Prostate gland (tissue), 2 donors: Measurements from ENCODE around the gene FBXO33.
"Not testable (repeated sequence)": the region's sequence is repeated elsewhere in the genome, so short reads cannot be mapped to it uniquely, and the experiment has no call there.

Experiments used
- CTCF ChIP-seq, 4 experiments: fragments of 200-600 bp in 2 of 4; fragments of 450-650 bp in 2 of 4; sonication (generic) in 2 of 4; IDR thresholded peaks; 1 replicate in 3 of 4; 2 replicates in 1 of 4; pipeline ENCODE4 v1.5.1; 2016 to 2019; ENCODE audit warnings: antibody characterized with exemption in 4 of 4, mild to moderate bottlenecking in 2 of 4, moderate library complexity in 2 of 4
- POLR2A ChIP-seq: fragments of 450-650 bp; IDR thresholded peaks from one replicate; pipeline ENCODE4 v1.6.1; 2016; ENCODE audit warnings: antibody characterized with exemption, mild to moderate bottlenecking
- POLR2AphosphoS5 ChIP-seq: sonication (generic); formaldehyde crosslinking; IDR thresholded peaks from one replicate; pipeline ENCODE4 v1.6.1; 2017; ENCODE audit warnings: antibody characterized with exemption

DNA sequence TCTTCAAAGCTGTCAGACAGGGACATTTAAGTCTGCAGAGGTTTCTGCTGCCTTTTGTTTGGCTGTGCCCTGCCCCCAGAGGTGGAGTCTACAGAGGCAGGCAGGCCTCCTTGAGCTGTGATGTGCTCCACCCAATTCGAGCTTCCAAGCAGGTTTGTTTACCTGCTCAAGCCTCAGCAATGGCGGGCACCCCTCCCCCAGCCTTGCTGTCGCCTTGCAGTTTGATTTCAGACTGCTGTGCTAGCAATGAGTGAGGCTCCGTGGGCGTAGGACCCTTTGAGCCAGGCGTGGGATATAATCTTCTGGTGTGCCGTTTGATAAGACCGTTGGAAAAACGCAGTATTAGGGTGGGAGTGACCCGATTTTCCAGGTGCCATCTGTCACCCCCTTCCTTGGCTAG is 73.2 kb downstream of the FBXO33 start:
- TF ChIP-seq POLR2AphosphoS5; CTCF (IDR thresholded peaks at IDR 0.05); POLR2A: not testable (repeated sequence)
